ENCODE results near the gene WSB1.

- TF ChIP-seq ZNF776 (tag by site-specific recombination; IDR thresholded peaks at IDR 0.05; ENCODE audit: borderline replicate concordance): no peak
- TF ChIP-seq, protein P1, sequence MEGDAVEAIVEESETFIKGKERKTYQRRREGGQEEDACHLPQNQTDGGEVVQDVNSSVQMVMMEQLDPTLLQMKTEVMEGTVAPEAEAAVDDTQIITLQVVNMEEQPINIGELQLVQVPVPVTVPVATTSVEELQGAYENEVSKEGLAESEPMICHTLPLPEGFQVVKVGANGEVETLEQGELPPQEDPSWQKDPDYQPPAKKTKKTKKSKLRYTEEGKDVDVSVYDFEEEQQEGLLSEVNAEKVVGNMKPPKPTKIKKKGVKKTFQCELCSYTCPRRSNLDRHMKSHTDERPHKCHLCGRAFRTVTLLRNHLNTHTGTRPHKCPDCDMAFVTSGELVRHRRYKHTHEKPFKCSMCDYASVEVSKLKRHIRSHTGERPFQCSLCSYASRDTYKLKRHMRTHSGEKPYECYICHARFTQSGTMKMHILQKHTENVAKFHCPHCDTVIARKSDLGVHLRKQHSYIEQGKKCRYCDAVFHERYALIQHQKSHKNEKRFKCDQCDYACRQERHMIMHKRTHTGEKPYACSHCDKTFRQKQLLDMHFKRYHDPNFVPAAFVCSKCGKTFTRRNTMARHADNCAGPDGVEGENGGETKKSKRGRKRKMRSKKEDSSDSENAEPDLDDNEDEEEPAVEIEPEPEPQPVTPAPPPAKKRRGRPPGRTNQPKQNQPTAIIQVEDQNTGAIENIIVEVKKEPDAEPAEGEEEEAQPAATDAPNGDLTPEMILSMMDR (tag by site-specific recombination; IDR thresholded peaks at IDR 0.05): no peak
- TF ChIP-seq ZBTB44 (tag by site-specific recombination; IDR thresholded peaks at IDR 0.05): no peak
- no peak for TF ChIP-seq SALL2 (tag by site-specific recombination; IDR thresholded peaks at IDR 0.05; ENCODE audit: borderline replicate concordance)
- no peak for TF ChIP-seq IKZF3 (tag by site-specific recombination; IDR thresholded peaks at IDR 0.05)
- no peak for TF ChIP-seq ZNF155 (tag by site-specific recombination; IDR thresholded peaks at IDR 0.05)
- no peak for TF ChIP-seq KLF16 (tag by site-specific recombination; IDR thresholded peaks at IDR 0.05)
- TF ChIP-seq MZF1 (tag by site-specific recombination; IDR thresholded peaks at IDR 0.05; ENCODE audit: borderline replicate concordance): no peak
- no peak for TF ChIP-seq ZNF544 (tag by site-specific recombination; IDR thresholded peaks at IDR 0.05)
- TF ChIP-seq ZNF449 (tag by site-specific recombination; IDR thresholded peaks at IDR 0.05): no peak
- no peak for TF ChIP-seq ZEB2 (tag by site-specific recombination; IDR thresholded peaks at IDR 0.05)
- TF ChIP-seq, protein P2, sequence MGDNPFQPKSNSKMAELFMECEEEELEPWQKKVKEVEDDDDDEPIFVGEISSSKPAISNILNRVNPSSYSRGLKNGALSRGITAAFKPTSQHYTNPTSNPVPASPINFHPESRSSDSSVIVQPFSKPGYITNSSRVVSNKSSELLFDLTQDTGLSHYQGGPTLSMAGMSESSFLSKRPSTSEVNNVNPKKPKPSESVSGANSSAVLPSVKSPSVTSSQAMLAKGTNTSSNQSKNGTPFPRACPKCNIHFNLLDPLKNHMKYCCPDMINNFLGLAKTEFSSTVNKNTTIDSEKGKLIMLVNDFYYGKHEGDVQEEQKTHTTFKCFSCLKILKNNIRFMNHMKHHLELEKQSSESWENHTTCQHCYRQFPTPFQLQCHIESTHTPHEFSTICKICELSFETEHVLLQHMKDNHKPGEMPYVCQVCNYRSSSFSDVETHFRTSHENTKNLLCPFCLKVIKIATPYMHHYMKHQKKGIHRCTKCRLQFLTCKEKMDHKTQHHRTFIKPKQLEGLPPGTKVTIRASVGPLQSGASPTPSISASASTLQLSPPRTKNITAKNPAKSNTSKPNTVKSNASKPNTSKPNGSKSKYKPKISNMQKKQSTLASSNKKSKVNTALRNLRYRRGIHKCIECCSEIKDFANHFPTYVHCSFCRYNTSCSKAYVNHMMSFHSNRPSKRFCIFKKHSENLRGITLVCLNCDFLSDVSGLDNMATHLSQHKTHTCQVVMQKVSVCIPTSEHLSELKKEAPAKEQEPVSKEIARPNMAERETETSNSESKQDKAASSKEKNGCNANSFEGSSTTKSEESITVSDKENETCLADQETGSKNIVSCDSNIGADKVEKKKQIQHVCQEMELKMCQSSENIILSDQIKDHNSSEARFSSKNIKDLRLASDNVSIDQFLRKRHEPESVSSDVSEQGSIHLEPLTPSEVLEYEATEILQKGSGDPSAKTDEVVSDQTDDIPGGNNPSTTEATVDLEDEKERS (tag by site-specific recombination; IDR thresholded peaks at IDR 0.05): no peak
- TF ChIP-seq GLIS1 (tag by site-specific recombination; IDR thresholded peaks at IDR 0.05): no peak
Observed at GRCh38 chr17:27351759-27352158, 57.8 kb downstream of the WSB1 start.

Measured in HEK293 (cell line).